Measurements from ENCODE around the gene G6PC2.

- TF ChIP-seq CTCF (IDR thresholded peaks at IDR 0.05) (no peak), EZH2 (IDR thresholded peaks at IDR 0.05; ENCODE audit: borderline replicate concordance, insufficient read depth, low read depth, low read length, poor library complexity, severe bottlenecking) (no peak)
Measured at GRCh38 chr2:168952424-168952823, 51.3 kb downstream of the G6PC2 start.
